NCI-H146 treated with DMSO at 0.1 percent for 48 hours (cell line): ENCODE results near the gene RTKN.
A peak's percentile ranks its signal among the peaks of the same experiment; 100 is the strongest.

Experiments used
- DNase-seq: peaks from one replicate; lab custom pipeline; 2025; ENCODE audit not compliant: unreplicated experiment; lab: John Stamatoyannopoulos, UW

The RTKN gene

DNA sequence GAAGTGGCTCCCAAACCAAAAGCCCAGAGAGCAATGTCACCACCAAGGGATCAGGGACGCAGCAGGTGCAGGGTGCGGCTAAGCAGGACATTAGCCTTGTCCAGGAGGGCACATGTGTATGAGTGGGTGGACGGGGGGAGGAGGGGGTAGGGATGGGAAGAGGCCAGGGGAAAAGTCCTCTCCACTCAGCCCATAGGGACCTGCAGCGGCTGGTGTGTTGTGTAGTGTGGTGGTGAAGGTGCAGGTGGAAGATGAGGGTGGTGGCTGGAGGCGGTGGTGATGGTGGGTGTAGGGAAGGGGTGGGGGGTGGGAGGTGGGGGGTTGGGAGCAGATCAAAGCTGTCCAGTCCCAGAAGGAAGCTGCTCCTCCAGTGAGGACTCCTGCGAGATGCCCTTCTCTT lies 24.0 kb downstream of the RTKN start:
- no peak for DNase-seq

DNA sequence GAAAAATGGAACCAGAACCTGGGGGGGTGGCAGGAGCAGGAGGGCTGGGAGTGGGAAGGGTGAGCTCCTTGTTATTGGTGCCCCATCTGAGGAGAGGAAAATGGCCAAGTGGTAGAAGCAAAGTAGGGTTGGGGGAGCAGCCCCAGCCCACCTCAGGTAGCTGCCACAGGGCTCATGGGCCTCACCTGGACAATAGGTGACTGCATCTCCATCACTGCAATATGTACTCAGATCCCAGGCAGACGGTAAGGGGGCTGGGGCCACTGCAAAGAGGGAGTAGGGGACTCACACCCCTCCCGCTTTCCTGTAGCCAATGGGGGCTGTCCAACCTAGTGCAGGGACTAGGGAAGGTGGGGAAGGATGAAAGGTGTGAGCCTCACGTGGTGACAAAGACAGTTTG lies 24.5 kb downstream of the RTKN start:
- DNase-seq = no peak

DNA sequence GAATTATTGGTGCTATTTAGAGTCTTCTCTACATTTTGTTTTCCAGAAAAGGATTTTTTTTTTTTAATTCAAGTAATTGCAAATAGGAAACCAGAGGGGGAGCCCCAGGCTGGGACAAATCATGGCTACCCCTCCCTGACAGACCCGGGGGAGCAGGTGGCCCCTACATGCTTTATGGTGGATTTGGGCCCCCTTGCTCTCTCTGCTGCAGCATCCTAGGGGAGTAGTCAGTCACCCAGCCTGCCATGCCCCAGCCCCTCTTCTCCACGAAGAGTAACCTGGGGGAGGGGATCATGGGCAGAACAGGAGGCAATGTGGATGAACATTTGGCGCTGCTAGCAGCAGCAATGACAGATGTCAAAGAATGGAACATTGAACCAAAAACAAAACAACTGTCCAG lies 25.0 kb downstream of the RTKN start:
- DNase-seq = no peak

DNA sequence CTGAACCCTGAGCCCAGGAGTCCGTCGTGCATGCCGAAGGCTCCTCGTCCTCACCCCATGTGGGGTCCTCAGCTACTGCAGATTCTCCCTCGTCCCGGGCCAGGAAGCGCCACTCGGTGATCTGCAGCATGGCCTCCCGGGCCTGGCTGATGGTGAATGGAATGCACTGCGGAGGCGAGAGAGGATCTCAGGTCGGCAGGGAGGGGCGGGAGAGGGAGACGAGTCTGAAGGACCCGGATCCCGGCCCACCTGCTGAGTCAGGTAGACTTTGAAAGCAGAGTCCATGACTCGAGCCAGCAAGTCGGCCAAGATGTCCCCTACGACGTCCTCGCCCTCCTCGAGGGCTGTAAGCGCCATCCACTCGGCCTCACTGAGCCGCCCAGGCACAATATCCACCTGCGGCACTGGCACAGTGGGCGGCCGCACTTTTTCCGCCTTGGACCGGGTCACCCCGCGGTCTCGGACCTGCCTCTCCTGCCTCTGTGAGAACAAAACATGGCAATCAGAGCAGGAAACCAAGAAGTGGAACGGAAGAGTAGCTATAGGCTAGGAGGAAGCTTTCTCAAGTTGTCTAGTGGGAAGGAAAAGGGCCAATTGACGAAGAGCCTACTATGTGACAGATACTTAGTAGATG lies 25.9 kb downstream of the RTKN start:
- no peak for DNase-seq

DNA sequence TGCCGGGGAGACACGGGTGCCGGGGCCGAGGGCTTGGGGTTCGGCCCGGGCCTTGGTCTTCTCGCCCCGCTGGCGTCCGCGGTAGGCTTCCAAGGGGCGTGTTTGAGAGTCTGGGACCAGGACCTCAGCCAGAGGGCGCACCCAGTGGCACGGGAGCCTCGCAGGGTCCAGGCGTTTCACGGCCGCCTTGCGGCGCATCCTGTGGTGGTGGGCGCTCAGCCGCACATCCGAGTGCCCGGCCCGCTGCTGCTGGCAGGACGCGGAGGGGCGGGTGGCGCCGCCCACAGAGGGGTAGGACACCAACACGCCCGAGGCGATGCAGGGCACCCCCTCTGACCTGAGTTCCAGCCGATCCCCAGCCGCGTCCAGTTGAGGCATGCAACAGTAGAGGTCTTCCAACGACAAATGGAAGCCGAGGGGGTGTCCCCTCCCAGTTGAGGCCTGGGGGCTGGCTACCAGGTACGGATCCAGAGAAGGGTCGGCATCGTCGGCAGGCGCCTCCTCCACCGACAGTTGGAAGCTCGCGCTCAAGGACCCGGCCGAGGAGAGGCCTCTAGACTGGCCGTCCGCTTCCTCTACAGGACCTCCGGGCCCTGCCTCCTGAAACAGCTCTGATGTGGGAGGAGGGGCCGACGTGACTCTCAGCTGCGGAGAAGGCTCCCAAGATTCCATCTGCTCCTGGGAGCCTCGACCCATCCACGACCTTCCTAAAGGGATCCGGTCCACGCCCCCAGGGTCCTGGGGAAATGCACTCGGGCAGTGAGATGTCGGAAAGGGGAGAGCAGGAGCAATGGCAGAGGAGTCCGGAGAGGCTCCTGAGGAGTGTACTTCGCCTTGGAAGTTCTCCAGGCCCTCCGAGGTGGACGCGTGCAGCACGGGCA lies 26.6 kb downstream of the RTKN start:
- no peak for DNase-seq

DNA sequence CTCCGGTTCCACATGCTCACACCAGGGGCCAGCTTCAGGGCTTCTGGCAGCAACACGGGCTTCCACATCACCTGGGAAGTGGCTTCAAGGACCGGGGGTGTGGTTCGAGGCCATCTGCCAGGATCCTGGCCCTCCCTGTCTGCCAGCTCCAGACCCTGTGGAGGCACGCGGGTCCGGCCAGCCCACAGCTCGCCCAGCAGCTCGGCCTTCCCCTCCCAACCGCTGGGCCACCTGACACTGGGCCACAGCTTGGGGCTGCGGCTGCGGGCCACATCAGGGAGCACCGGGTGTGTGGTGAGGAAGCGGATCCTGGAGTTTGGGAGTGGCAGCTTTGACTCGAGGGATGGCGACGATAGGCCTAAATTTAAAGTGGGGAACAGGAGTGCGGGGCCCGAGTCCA lies 27.3 kb downstream of the RTKN start:
- no peak for DNase-seq

DNA sequence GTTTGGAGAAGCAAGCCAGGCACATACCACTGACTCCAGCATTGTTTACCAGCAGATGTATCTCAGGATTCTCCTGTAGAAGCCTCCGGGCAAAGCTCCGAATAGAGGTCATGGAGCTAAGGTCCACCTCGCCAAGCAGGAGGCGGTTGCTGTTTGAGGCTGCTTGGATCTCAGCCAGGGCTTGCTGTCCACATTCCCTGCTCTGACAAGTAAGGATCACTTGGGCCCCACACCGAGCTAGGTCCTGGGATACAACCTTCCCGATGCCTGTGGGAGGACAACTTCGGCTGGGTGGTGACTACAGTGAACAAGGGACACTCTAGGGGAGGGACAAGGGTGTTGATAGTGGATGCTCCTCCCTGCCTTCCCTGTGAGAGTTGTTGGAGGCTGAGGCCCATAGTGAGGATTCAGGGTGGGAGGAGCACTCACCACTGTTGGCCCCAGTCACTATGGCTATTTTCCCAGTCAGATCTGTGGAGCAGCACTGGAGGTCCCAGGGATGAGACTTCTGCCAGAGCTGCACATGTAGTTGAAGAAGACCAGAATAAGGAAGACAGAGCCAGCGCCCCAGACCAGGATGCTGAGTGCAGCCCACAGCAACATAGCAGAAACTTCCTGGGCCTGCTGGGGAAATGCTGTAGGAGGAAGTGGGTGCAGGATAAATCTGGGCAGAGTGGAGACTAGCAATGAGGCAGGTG lies 28.6 kb downstream of the RTKN start:
- DNase-seq = no peak

DNA sequence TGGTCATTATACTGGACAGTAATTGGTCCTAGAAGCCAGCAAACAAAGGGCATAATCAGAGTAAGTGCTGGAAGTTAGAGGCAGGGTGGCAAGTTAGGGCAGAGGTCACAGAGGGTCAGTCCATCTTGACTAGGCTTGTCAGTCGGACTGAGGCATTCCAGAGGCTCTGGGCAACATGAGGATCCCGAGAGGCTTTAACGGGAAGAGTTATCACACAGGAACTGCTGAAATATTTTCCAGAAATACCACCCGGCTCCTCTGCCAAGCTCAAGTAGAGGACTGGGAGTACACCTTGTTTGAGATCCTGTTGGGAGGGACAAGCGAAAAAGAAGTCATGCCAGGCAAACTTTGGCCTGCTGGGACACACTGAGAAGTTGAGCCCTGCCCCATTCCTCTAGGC lies 34.1 kb downstream of the RTKN start:
- no peak for DNase-seq

DNA sequence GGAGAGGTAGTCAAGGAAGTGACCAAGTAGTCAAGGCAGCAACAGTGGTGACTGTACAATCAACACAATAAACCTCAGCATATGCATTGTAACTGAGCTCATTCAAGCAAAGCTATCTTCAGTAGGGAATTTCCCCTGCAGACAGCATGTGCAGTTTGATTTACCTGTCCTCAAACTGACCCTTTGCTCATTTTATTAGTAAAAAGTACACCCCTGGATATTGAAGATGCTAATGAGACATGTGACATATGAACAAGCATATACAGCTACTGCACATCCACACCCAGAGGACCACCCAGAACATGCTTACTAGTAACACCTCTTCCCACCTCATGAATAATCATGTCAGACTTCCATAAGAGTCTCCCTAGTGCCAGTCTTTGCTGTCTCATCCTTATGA lies 35.7 kb downstream of the RTKN start:
- no peak for DNase-seq

DNA sequence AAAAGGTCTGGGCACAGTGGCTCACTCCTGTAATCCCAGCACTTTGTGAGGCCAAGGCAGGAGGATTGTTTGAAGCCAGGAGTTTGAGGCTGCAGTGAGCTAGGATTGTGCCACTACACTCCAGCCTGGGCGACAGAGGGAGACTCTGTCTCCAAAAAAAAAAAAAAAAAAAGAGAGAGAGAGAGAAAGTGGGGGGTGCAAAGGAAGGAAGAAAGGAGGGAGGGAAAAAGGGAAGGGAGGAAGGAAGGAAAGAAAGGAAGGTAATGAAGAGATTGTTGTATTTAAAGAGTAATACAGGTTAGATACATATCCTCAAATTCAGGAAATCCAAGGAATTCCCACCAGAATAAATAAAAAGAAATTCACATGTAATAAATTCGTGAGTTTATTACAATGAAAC lies 39.8 kb downstream of the RTKN start:
- no peak for DNase-seq

DNA sequence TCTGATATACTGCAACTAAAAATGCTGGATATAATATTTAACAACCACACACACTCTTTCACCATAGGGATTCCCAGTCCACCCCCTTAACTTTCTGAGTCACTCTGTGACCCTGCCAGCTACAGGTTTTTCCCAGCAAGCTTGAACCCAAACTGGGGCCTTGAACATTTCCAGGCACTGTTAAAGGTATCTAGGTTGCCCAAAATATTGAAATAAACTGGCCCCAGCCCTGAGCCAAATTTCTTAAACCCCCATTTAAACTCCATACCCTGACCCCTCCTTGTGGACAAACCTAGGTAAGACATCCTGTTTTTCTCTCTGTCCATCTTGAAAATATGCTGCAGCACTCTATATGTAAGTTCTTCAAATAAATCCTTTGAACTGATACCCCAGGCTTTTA lies 42.0 kb downstream of the RTKN start:
- DNase-seq = no peak

DNA sequence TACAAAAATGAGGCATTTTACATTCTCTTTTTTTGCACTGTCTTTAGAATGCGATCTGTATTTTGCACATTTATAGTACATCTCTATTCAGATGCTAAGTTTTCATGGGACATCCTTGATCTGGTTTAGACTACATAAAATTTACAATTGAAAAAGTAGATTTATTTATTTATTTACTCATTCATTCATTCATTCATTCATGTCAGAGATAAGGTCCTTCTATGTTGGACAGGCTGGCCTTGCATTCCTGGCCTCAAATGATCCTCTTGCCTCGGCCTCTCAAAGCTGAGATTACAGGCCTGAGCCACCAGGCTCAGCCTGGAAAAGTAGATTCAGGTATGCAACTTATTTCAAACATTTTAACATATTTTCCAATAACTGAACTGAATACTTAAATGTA lies 45.6 kb downstream of the RTKN start:
- no peak for DNase-seq

DNA sequence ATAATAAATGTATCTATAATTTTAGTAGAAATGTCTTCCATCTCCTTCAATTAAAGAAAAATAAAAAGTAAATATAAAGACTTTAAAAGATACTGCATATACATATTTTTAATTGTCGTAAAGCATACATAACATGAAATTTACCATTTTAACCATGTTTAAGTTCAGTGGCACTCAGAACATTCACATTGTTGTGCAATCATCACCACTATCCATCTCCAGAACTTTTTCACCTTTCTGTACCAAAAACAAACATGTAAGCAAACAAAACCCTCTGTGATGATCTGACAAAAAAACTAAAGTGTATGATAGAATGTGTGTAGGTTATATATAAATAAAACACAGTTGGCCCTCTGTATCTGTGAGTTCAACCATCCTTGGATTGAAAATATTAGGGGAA lies 48.2 kb downstream of the RTKN start:
- no peak for DNase-seq

DNA sequence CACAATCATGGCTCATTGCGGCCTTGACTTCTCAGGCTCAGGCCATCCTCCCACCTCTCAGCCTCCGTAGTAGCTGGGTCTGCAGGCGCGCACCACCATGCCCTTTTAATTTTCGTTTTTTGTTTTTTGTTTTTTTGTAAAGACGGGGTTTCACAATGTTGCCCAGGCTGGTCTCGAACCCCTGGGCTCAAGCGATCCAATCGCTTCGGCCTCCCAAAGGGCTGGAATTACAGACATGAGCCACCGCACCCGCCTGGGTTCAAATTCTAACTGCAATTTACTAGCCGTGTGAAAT lies 49.3 kb downstream of the RTKN start:
- DNase-seq = no peak

DNA sequence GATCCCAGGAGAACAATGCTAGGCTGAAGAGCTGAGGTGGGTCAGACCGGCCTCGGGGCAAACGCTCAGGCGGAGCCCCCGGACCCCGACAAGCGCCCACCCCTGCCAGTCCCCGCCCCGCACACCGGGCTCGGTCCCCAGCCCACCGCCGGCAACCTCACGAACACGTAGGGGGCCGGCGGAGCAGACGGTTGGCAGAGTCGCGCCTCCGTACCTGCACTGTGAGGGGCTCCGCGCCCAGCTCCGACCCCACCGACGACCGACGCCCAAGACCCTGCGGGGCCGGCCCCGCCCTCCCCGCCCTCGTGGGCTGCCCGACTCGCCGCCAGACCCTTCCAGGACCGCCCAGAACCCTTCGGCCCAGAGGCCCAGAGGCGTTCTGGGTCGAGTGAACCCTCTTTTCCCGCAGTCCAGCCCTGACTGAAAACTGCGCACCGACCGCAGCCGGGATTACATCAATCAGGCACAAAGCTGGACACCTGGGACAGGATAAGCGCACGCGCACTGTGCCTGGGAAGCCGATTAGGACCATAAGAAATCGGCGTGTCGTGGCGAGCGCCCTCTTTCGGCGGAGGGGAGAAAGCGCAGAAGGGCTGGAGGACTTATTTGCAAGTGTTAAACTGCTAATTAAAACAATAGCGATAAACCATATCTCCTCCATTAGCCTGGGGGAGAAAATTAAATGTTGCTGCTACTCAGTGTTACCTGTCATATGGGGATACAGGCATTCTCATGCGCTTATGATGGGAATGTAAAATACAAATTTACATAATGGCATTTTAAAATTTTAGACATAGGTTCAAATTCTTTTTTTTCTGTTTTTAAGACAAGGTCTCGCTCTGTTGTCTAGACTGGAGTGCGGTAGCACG lies 49.9 kb downstream of the RTKN start:
- peak; percentile 84 for DNase-seq

DNA sequence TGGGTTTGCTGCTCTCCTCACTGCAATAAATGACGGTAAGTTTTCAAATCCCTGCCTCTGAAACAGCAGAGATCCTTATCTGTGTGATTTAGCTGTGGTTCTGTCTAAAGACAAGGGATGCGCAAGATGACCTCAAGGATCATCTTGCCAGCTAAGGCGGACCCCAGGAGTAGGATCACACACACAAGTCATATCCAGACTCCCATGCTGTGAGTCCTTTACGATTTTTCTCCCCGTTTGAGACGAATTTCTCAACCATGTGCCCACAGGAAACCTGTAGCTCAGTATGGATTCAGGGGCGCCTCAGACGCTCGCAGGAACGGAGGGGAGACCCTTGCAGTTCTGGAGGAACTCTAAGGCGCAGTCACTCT lies 50.5 kb downstream of the RTKN start:
- no peak for DNase-seq

DNA sequence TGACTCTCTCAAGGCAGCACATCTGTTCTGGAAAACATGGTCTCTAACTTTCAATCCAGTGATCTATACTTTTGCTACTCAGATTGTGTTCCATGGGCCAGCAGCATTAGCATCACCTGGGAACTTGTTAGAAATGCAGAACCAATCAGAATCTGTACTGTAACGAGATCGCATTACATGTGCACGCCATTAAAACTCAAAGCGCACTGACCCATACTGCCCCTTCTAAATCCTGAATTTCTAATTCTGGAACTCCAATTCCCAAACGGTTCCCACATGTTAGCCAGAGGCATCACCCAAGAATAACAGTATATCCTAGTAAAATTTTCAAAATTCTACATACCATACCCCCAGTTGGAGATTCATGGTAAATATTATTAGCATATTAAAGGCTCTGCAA lies 51.1 kb downstream of the RTKN start:
- DNase-seq = no peak

DNA sequence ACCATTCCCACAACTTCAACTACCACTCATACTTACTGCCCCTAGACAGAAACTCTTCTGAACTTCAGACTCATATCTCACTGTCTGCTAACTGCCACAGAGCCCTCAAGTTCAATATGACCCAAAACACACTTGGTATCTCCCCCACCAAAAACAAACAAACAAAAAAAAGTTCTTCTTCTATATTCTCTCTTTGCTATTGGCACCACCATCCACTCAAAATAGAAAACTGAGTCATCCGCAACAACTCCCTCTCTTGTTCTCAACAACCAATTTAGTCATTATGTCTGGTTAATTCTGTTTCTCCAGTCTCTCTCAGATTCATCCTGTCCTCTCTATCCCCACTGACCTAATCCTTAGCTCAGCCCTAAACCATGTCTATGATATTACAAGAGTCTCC lies 54.4 kb downstream of the RTKN start:
- DNase-seq = no peak

DNA sequence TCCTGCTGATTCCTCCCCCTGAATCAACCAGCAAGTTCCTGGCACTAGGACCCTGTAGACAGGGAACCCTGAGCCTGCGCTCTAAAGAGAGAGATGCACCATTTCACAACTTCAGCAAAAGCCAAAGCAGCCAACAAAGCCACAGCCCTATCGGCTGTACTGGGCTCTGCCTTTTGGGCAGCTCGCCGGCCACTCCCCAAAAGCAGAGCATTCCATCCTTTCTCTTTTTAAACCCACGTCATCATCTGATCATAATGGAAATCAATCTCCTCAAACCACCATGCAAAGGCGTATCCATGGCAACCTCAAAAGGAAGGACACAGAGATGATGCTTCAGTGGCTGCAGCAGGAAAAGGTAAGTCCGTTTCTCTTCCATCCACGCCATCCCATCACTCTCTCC lies 56.3 kb downstream of the RTKN start:
- no peak for DNase-seq

DNA sequence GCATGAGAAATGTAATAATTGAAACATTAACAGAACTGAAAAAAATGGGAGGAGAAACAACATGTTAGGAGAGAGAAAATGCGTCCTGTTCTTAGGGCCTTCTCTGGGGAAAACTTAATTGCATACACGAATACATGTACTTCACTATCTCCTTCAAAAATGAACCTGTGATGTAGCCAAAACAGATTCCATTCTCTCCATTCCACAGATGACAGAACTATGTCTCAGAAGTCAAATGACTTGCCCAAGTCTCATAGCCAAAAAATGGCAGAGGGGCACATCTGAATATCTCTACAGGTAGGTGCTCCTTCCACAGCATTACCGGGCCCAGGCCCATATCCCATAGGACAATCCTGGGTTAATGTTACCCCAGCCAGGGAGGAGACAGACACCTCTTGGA lies 57.7 kb downstream of the RTKN start:
- no peak for DNase-seq

DNA sequence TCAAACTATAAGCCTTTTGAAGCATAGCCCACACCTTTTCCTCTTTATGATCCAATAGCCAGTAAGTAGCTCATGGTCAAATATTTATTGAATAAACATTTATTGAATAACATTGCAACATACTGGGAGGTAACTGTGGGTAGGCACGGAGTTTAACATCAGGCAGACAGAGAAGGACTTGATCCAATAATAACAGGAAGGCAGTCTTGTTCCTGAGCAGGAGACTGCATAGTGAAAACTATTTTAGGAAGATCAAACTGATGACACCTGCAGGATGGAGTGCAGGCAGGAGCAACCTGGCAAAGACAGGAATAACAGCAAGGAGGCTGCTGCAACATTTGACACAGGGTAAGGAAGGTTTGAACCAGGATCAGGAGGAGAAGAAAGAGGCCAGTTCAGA lies 58.5 kb downstream of the RTKN start:
- DNase-seq = no peak

DNA sequence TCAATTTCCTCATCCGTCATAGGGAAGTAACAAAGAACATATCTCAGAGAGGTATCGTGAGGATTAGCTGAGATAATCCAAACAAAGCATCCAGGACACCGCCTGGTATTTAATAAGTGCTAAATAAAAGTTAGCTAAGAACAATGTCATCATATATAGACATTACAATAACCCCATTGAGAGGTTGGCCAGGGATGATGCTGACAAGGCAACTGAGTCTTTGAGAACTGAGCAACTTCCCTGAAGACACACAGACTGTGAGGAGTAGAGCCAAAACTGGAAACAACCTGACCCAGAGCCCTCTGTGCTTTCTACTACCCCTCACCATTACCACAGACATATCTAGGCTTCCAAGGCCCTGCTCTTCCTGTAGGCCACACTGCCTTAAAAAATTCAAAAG lies 60.0 kb downstream of the RTKN start:
- DNase-seq = no peak
